Fibroblast of mammary gland (primary cell): Measurements from ENCODE around the gene JAZF1.

Experiments used
- DNase-seq: peaks from one replicate; pipeline ENCODE4 v3.0.0-alpha.2; 2010; ENCODE audit warnings: low read depth
- H3K4me3 ChIP-seq: 2 replicates; pipeline ENCODE4 v1.5.1; 2011; ENCODE audit warnings: low read depth, mild to moderate bottlenecking, low read length, moderate library complexity; ENCODE audit not compliant: control insufficient read depth
- CTCF ChIP-seq: conservative IDR thresholded peaks from 2 replicates; pipeline ENCODE4 v1.5.1; 2011; ENCODE audit warnings: low read depth, low read length, inconsistent platforms; ENCODE audit not compliant: control insufficient read depth, insufficient read depth

JAZF1 gene

GRCh38 chr7:27941522-27941921, 239.1 kb downstream of the JAZF1 start:
- DNase-seq, result no peak
- TF ChIP-seq CTCF, result no peak
- H3K4me3 ChIP-seq, result no peak overlapping the region

- no peak for TF ChIP-seq CTCF
- DNase-seq, result no peak
- H3K4me3 ChIP-seq, result no peak overlapping the region
Measured at GRCh38 chr7:27940341-27940740, 240.3 kb downstream of the JAZF1 start.

GRCh38 chr7:27939893-27940292, 240.7 kb downstream of the JAZF1 start:
- H3K4me3 ChIP-seq, result no peak overlapping the region
- no peak for TF ChIP-seq CTCF
- DNase-seq, result no peak

- DNase-seq, result no peak
- H3K4me3 ChIP-seq, result no peak overlapping the region
- TF ChIP-seq CTCF, result no peak
Measured at GRCh38 chr7:27936768-27937102, 243.9 kb downstream of the JAZF1 start.

GRCh38 chr7:27936047-27936767, 244.4 kb downstream of the JAZF1 start:
- DNase-seq, result no peak
- no peak for TF ChIP-seq CTCF
- H3K4me3 ChIP-seq, result no peak overlapping the region

- TF ChIP-seq CTCF, result peak; percentile 47
- no peak overlapping the region for H3K4me3 ChIP-seq
- DNase-seq, result peak; percentile 82
Measured at GRCh38 chr7:27933671-27934565, 246.7 kb downstream of the JAZF1 start.
